Measurements from ENCODE around the gene PDZD4.

PDZD4 gene

GRCh38 chrX:153867139-153867538, 36.8 kb upstream of the PDZD4 start:
- TF ChIP-seq TAF1 (IDR thresholded peaks at IDR 0.05; ENCODE audit: borderline replicate concordance, insufficient read depth, low read length) (no peak), REST (IDR thresholded peaks at IDR 0.05; ENCODE audit: insufficient read depth in 1 of 2, low read depth in 2 of 2, low read length in 2 of 2) (no peak), SIN3A (IDR thresholded peaks at IDR 0.05; ENCODE audit: borderline replicate concordance, insufficient read depth, low read length) (no peak), FOXP2 (optimal IDR thresholded peaks at IDR 0.05; ENCODE audit: borderline replicate concordance, extremely low read depth, extremely low read length, insufficient read depth) (no peak), POLR2AphosphoS5 (IDR thresholded peaks at IDR 0.05; ENCODE audit: low read depth, low read length) (no peak)

GRCh38 chrX:153866302-153867019, 36.1 kb upstream of the PDZD4 start:
- TF ChIP-seq SIN3A (IDR thresholded peaks at IDR 0.05; ENCODE audit: borderline replicate concordance, insufficient read depth, low read length) = no peak
- TF ChIP-seq REST (IDR thresholded peaks at IDR 0.05; ENCODE audit: insufficient read depth in 1 of 2, low read depth in 2 of 2, low read length in 2 of 2) = no peak
- TF ChIP-seq TAF1 (IDR thresholded peaks at IDR 0.05; ENCODE audit: borderline replicate concordance, insufficient read depth, low read length) = no peak
- no peak for TF ChIP-seq FOXP2 (optimal IDR thresholded peaks at IDR 0.05; ENCODE audit: borderline replicate concordance, extremely low read depth, extremely low read length, insufficient read depth)
- TF ChIP-seq POLR2AphosphoS5 (IDR thresholded peaks at IDR 0.05; ENCODE audit: low read depth, low read length) = no peak

- no peak for TF ChIP-seq FOXP2 (optimal IDR thresholded peaks at IDR 0.05; ENCODE audit: borderline replicate concordance, extremely low read depth, extremely low read length, insufficient read depth)
- TF ChIP-seq SIN3A (IDR thresholded peaks at IDR 0.05; ENCODE audit: borderline replicate concordance, insufficient read depth, low read length) = no peak
- no peak for TF ChIP-seq REST (IDR thresholded peaks at IDR 0.05; ENCODE audit: insufficient read depth in 1 of 2, low read depth in 2 of 2, low read length in 2 of 2)
- TF ChIP-seq POLR2AphosphoS5 (IDR thresholded peaks at IDR 0.05; ENCODE audit: low read depth, low read length) = no peak
- TF ChIP-seq TAF1 (IDR thresholded peaks at IDR 0.05; ENCODE audit: borderline replicate concordance, insufficient read depth, low read length) = no peak
Measured at GRCh38 chrX:153865685-153866084, 35.3 kb upstream of the PDZD4 start.

GRCh38 chrX:153865321-153865580, 34.9 kb upstream of the PDZD4 start:
- no peak for TF ChIP-seq FOXP2 (optimal IDR thresholded peaks at IDR 0.05; ENCODE audit: borderline replicate concordance, extremely low read depth, extremely low read length, insufficient read depth)
- no peak for TF ChIP-seq SIN3A (IDR thresholded peaks at IDR 0.05; ENCODE audit: borderline replicate concordance, insufficient read depth, low read length)
- TF ChIP-seq REST (IDR thresholded peaks at IDR 0.05; ENCODE audit: insufficient read depth in 1 of 2, low read depth in 2 of 2, low read length in 2 of 2) = no peak
- TF ChIP-seq TAF1 (IDR thresholded peaks at IDR 0.05; ENCODE audit: borderline replicate concordance, insufficient read depth, low read length) = no peak
- no peak for TF ChIP-seq POLR2AphosphoS5 (IDR thresholded peaks at IDR 0.05; ENCODE audit: low read depth, low read length)
